GM12801 (cell line): ENCODE results near the gene ZNF124.

Experiments
- CTCF ChIP-seq: IDR thresholded peaks from one replicate; pipeline ENCODE4 v1.5.1; 2011; ENCODE audit warnings: control low read depth; ENCODE audit not compliant: insufficient read length; ENCODE audit errors: extremely low read depth

ZNF124 gene

GRCh38 chr1:247119600-247120407 is 52.0 kb downstream of the ZNF124 start:
- TF ChIP-seq CTCF, result no peak

DNA sequence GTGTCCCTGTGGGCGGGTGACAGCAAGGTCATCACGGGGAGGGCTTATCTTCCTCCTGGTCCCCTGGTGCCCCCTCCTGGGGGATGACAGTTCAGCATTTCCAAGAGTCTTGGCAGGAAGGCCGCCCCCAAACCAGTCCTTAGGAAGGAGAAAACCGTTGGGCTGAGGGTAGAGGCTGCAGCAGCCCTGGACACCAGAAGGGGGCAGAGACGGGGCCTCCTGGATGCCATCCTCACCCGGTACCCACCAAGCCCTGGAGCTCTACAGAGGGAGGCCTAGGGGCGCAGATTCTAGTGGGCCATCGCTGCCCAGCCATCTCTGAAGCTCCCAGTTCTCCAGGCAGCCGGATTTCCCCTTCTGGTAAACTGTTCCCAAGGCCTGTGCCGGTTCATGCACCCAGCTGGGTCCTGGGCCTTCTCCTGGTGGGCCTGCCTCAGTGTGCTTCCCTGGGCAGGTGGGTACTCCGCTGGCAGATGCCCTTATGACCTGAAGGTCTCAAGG is 52.8 kb downstream of the ZNF124 start:
- TF ChIP-seq CTCF, result no peak

DNA sequence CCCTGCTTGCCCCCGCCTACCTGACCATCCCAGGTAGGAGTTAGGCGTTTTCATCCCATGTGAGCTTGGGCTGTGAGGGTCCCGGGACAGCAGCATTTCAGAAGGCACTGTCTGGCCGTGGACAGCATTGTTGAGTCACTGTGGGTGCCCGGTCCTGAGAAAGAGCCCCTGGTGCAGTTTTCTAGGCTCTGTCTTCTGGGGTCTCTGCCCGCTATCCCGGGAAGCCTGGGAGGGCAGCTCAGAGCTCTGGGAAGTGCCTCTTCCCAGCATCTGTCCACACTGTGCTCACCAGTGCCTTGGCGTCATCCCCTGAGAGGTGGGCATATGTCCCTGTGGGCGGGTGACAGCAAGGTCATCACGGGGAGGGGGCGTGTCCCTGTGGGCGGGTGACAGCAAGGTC is 56.3 kb downstream of the ZNF124 start:
- TF ChIP-seq CTCF, result no peak

GRCh38 chr1:247115141-247115510 is 56.7 kb downstream of the ZNF124 start:
- TF ChIP-seq CTCF, result no peak

GRCh38 chr1:247114351-247115140 is 57.3 kb downstream of the ZNF124 start:
- TF ChIP-seq CTCF, result no peak

GRCh38 chr1:247113733-247114271 is 58.0 kb downstream of the ZNF124 start:
- no peak for TF ChIP-seq CTCF

- TF ChIP-seq CTCF, result no peak
Measured at GRCh38 chr1:247113094-247113497, 58.7 kb downstream of the ZNF124 start.
